ENCODE data around the gene FADS3. TPM values are rescaled to one million over a fixed set of nuclear protein-coding genes. Genes with fewer than 3 reads are reported as not detected.
"Not testable (repeated sequence)": the region's sequence is repeated elsewhere in the genome, so short reads cannot be mapped to it uniquely, and the experiment has no call there.

The FADS3 gene
- total and polyA plus RNA-seq, 12 donors = 54.9 to 217 (median 75.2) TPM

GRCh38 chr11:61885166-61885778 lies 6.1 kb downstream of the FADS3 start:
- TF ChIP-seq CTCF (IDR thresholded peaks at IDR 0.05) = no peak
- Histone ChIP-seq H3K4me3 (no peak overlapping the region), H3K4me1 (peaks cover 15 to 96% (median 79%) of the 10 kb centered on the region in 9 donors), H3K27ac (peak overlapping the region in 5 of 10 donors; percentile 16 to 94 (median 34)), H3K36me3 (peaks cover 0 to 9% (median 0%) of the 10 kb centered on the region in 9 donors), H3K27me3 (no peaks in the 10 kb centered on the region), H3K9me3 (no peaks in the 10 kb centered on the region)
- ATAC-seq = no peak
- WGBS, 2 donors = 82 to 89% methylated on average over 7 of the region's 7 CpGs
- no peak for DNase-seq
- intact Hi-C loops (cut with DNase I) = loop anchor here in 3 of 10 donors (5.0 kb wide), 1 partner anchor 68 kb away; the partner anchor contains the start of gene FADS1 (in 3 of the 3)

GRCh38 chr11:61883947-61884346 lies 7.4 kb downstream of the FADS3 start:
- Histone ChIP-seq H3K4me3 (no peak overlapping the region), H3K4me1 (peaks cover 15 to 95% (median 76%) of the 10 kb centered on the region in 9 donors), H3K27me3 (no peaks in the 10 kb centered on the region), H3K9me3 (no peaks in the 10 kb centered on the region), H3K27ac (peak overlapping the region in 2 of 10 donors; percentile 37 to 51), H3K36me3 (peaks cover 0 to 17% (median 5%) of the 10 kb centered on the region in 9 donors)
- no peak for TF ChIP-seq CTCF (IDR thresholded peaks at IDR 0.05)
- DNase-seq = no peak
- 72 to 86% methylated on average over 5 of the region's 5 CpGs for WGBS, 2 donors
- no peak for ATAC-seq
- intact Hi-C loops (cut with DNase I) = no loop called here

GRCh38 chr11:61883327-61883726 lies 8.0 kb downstream of the FADS3 start:
- H3K9me3 ChIP-seq = no peaks in the 10 kb centered on the region
- H3K4me1 ChIP-seq = peaks cover 12 to 89% (median 70%) of the 10 kb centered on the region in 9 donors
- intact Hi-C loops (cut with DNase I) = no loop called here
- DNase-seq (no peak), ATAC-seq (no peak)
- H3K4me3 ChIP-seq = no peak overlapping the region
- H3K27ac ChIP-seq = peak overlapping the region in 2 of 10 donors; percentile 37 to 51
- H3K36me3 ChIP-seq = peaks cover 0 to 23% (median 10%) of the 10 kb centered on the region in 9 donors
- WGBS, 2 donors = 89% methylated on average over 10 of the region's 10 CpGs
- no peaks in the 10 kb centered on the region for H3K27me3 ChIP-seq
- TF ChIP-seq CTCF (IDR thresholded peaks at IDR 0.05) = no peak

GRCh38 chr11:61882879-61883278 lies 8.5 kb downstream of the FADS3 start:
- no peak for TF ChIP-seq CTCF (IDR thresholded peaks at IDR 0.05)
- no peaks in the 10 kb centered on the region for H3K9me3 ChIP-seq
- H3K27ac ChIP-seq = peak overlapping the region in 2 of 10 donors; percentile 51 to 77
- peaks cover 9 to 85% (median 67%) of the 10 kb centered on the region in 9 donors for H3K4me1 ChIP-seq
- WGBS, 2 donors = 80 to 82% methylated on average over 6 of the region's 6 CpGs
- intact Hi-C loops (cut with DNase I) = no loop called here
- ATAC-seq (no peak), DNase-seq (no peak)
- no peak overlapping the region for H3K4me3 ChIP-seq
- peaks cover 0 to 27% (median 15%) of the 10 kb centered on the region in 9 donors for H3K36me3 ChIP-seq
- no peaks in the 10 kb centered on the region for H3K27me3 ChIP-seq

- ATAC-seq; H3K27me3 ChIP-seq; H3K9me3 ChIP-seq; DNase-seq; H3K4me3 ChIP-seq; intact Hi-C loops (cut with DNase I): not testable (repeated sequence)
- peaks cover 5 to 79% (median 61%) of the 10 kb centered on the region in 9 donors for H3K4me1 ChIP-seq
- 96% methylated on average over 3 of the region's 3 CpGs for WGBS, 2 donors
- H3K27ac ChIP-seq = peak overlapping the region in 8 of 10 donors; percentile 57 to 81 (median 72)
- peaks cover 0 to 34% (median 15%) of the 10 kb centered on the region in 9 donors for H3K36me3 ChIP-seq
Measured at GRCh38 chr11:61882267-61882666, 9.1 kb downstream of the FADS3 start.
